Stimulated activated CD4-positive, alpha-beta T cell treated with anti-CD3 and anti-CD28 coated beads, Interleukin-1b, Interleukin-23, amount 100 ng/mL, for 48 hours (primary cell): ENCODE measurements around the gene PHLDA1.
A peak's percentile ranks its signal among the peaks of the same experiment; 100 is the strongest.

Source experiments
- DNase-seq: peaks from one replicate; pipeline ENCODE4 v3.0.0-alpha.2; 2020

PHLDA1 gene

GRCh38 chr12:76037130-76038103 lies 5.8 kb upstream of the PHLDA1 start:
- DNase-seq: peak; percentile 15

- no peak for DNase-seq
Measured at GRCh38 chr12:76035045-76035444, 3.5 kb upstream of the PHLDA1 start.

GRCh38 chr12:76033081-76034011 lies 1.8 kb upstream of the PHLDA1 start:
- DNase-seq: no peak

- peak; percentile 36 for DNase-seq
Measured at GRCh38 chr12:76032043-76032981, 736 bp upstream of the PHLDA1 start.

GRCh38 chr12:76031081-76031413 lies 529 bp downstream of the PHLDA1 start:
- DNase-seq: no peak

DNA sequence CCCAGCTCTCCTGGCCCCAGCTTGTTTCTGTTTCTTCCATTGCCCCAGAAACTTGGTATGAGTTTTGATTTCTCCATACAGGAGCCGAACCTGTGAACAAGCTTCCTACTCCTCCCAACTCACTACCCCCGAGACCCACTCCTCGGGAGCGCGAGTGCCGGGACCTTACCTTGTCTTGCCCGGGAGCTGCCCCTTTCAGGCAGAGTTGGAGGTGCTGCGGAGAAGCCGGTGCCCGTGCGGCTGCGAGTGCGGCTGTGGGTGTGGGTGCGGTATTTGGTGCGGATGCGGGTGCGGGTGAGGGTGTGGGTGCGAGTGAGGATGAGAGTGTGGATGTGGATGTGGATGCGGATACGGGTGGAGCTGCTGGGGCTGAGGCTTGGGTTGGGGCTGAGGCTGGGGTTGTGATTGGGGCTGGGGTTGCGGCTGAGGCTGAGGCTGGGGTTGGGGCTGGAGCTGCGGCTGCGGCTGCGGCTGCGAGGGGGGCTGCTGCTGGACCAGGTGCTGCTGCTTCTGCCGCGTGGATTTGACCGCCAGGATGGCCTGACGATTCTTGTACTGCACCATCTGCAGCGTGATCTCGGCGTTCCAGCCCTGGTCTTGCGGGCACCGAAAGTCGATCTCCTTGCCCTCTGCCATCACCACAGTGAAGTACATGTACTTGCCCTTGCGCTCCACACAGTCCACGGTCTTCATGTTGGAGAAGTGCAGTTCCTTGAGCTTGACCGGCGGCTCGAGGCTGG lies 1.1 kb downstream of the PHLDA1 start:
- peak; percentile 51 for DNase-seq

- DNase-seq: peak; percentile 12
Measured at GRCh38 chr12:76029982-76030340, 1.6 kb downstream of the PHLDA1 start.

- DNase-seq: no peak
Measured at GRCh38 chr12:76028571-76029277, 2.9 kb downstream of the PHLDA1 start.

DNA sequence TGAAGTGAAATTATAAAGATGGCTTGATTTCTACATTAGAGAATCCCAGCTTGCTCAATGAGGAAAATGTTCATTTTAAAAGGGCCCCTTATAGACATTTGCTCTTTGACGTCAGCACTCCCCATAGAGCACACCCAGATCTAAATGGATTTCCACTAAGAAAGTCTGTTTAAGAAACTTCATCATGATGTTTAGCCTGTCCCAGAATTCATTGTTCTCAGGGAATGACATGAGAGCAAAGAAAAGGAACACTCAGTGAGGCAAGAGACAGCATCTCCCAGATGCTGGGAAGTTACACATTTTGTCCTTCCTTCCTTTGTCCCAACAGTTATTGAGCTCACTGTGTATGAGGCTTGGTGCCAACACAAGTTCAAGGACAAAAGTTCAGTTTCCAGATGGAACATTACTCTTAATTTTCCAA lies 4.9 kb downstream of the PHLDA1 start:
- no peak for DNase-seq

DNA sequence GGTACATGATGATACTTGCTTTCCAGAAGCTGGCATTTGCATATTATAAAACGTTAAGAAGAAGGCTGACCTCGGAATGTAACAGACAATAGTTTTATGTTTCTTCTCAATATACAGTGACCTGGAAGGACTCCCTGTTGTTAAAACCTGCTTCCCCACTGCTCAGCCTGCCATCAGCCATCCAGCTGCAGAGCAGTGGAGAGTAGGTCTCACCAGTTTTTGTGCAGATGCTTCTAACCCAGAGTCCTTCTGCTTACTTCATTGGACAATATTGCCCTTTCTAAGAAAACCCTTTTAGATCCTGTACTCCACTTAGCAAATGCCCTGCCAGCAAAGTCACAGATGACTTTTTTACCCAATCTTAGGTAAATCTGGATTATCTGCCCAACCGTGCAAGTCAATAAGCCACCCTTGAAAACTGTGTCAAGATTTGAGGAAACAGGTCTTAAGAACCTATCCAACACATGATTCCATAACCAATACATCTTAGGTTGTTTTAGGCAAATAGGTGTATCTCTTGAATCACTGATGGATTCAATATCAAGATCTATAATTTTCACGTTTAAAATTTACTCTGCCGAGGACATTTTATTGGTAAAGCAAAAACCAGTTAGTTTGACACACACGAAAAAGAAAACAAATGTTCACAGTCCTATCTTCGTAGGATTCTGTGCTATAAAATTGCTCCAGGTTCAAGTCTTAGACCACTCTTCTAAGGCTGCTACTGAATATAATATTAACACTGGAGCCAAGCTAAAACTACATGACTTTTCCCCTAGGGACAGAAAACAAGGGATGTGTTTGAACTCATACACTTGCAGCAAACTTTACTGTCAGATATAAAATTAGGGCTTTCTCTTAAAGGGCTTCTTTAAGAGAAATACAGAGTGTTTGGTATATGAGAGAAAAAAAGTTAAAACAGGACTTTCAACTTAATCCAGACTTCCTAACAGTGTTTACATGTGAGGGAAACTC lies 5.7 kb downstream of the PHLDA1 start:
- no peak for DNase-seq

DNA sequence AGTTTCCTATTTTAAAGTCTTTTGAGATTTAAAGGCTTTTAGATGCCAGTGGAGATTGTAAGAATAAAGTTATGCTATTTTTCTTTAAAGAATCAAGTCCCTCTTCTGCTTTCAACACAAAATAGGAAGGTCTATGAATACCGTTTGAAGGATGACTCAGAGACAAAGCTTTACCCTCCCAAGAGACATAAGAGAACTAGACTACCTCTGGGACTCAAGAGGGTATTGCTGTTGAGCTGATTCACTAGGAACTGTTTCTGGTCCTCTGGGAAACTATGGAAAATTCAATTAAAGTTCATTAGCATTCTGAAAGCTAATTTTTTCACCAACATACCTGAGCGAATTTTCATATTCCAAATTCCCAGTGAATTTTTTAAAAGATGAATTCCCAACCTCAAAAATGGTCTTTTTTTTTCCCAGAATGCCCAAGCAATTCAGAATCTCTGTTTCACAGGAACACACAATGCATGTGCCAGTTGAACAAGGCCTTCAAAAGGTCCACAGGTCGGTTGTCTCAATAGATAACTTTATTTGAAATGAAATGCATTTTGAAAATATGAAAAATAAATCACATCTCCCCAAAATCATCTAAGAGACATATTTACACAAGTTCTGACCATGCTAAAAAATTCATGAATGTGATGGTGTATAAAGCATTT lies 6.5 kb downstream of the PHLDA1 start:
- DNase-seq: no peak

DNA sequence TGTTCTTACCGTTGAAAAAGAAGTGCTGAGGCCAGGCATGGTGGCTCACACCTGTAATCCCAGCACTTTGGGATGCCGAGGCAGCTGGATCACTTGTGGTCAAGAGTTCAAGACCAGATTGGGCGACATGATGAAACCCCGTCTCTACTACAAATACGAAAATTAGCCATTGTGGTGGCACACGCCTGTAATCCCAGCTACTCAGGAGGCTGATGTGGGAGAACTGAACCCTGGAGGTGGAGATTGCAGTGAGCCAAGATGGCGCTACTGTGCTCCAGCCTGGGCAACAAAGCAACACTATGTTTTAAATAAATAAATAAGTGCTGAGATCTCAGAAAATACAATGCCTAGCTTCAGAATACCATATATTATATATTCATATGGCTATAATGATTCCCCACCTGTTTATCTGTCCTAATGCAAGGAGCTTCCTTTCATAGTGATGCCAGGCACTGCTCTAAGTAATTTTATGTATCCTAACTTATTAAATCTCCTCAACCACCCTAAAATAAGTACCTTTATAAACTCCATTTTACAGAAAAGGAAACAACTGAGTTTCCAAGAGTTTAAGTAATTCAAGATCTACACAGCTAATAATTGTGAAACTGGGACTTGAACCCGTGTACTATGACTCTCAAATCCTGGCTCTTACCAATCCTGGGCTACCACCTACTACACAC lies 7.3 kb downstream of the PHLDA1 start:
- no peak for DNase-seq

DNA sequence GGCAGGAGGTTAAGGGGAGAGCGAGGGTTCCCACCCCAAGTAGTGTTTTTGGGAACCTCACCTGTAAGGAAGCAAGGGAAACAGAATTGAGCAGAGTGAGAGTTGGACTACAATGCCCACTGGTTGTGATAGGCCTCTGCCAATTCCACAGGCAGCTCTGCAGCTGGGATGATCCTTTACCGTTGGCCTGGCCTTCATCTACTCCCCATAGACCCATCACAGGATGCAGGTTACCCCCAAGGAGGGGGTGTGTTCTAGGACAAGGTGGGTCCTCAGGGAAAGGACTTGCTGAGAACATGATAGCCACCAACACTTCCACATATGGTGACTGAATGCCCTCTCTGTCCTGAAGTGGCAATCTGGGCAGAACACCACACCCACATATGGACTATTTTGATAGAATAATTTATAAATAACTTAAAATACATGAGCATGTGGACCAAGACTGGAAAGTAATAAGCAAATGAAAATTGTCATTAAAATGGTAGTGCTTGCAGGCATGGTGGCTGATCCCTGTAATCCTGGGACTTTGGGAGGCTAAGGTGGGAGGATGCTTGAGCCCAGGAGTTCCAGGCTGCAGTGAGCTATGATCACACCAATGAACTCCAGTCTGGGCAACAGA lies 8.4 kb downstream of the PHLDA1 start:
- DNase-seq: no peak

DNA sequence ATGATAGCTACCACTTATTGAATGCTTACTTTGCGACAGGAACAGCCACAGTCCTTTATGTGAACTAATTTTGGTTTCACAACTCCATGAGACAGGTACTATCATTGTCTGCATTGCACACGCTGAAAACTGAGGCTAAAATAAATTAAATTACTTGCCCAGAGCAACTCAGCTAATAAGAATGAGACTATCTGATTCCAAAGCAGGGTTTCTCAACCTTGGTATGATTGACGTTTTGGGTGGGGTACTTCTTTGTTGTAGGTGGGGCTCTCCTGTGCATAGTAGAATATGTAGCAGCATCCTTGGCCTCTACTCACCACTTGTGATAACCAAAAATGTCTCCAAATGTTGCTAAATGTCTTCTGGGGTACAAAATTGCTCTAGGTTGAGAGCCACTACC lies 9.1 kb downstream of the PHLDA1 start:
- DNase-seq: no peak

- peak; percentile 83 for DNase-seq
Measured at GRCh38 chr12:76020731-76021672, 10.6 kb downstream of the PHLDA1 start.

- peak; percentile 91 for DNase-seq
Measured at GRCh38 chr12:76020281-76020680, 11.3 kb downstream of the PHLDA1 start.

DNA sequence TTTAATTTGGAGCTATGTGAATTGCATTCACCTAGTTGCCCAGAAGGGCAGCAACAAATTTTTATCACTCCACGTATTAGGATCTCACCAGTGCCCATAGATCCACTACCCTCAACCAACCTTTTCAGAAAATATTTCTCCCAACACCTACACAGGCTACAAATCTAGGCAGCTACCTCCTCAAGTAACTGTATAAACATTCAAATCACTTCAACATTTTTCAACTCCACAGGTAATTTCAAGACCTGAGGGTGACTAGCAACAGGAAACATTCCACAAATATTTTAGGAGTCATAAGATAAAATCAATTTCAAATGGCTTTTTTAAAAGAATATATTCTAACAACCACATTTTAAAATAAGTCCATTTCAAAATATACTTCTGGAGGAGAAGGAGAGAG lies 12.9 kb downstream of the PHLDA1 start:
- DNase-seq: no peak
